HEK293T (cell line): ENCODE results near the gene RAC2.

Experiments used
- ARNT ChIP-seq: fragments of 450-650 bp; IDR thresholded peaks from 2 replicates; pipeline ENCODE4 v1.6.1; 2017; ENCODE audit warnings: mild to moderate bottlenecking
- ELF4 ChIP-seq: fragments of 450-650 bp; IDR thresholded peaks from 2 replicates; pipeline ENCODE4 v1.6.1; 2017; ENCODE audit warnings: antibody characterized with exemption
- FOXK2 ChIP-seq: fragments of 450-650 bp; IDR thresholded peaks from 2 replicates; pipeline ENCODE4 v1.6.1; 2016; ENCODE audit warnings: mild to moderate bottlenecking
- HDGF ChIP-seq: fragments of 450-650 bp; IDR thresholded peaks from 2 replicates; pipeline ENCODE4 v1.6.1; 2017; ENCODE audit warnings: antibody characterized with exemption, borderline replicate concordance
- LEF1 ChIP-seq: fragments of 450-650 bp; IDR thresholded peaks from 2 replicates; pipeline ENCODE4 v1.6.1; 2017; ENCODE audit warnings: mild to moderate bottlenecking, borderline replicate concordance
- SUZ12 ChIP-seq: fragments of 450-650 bp; IDR thresholded peaks from 2 replicates; pipeline ENCODE4 v1.6.1; 2016; ENCODE audit warnings: mild to moderate bottlenecking
- TF ChIP-seq, protein P1 (sequence below): fragments of 450-650 bp; IDR thresholded peaks from 2 replicates; pipeline ENCODE4 v1.6.1; 2016

DNA sequence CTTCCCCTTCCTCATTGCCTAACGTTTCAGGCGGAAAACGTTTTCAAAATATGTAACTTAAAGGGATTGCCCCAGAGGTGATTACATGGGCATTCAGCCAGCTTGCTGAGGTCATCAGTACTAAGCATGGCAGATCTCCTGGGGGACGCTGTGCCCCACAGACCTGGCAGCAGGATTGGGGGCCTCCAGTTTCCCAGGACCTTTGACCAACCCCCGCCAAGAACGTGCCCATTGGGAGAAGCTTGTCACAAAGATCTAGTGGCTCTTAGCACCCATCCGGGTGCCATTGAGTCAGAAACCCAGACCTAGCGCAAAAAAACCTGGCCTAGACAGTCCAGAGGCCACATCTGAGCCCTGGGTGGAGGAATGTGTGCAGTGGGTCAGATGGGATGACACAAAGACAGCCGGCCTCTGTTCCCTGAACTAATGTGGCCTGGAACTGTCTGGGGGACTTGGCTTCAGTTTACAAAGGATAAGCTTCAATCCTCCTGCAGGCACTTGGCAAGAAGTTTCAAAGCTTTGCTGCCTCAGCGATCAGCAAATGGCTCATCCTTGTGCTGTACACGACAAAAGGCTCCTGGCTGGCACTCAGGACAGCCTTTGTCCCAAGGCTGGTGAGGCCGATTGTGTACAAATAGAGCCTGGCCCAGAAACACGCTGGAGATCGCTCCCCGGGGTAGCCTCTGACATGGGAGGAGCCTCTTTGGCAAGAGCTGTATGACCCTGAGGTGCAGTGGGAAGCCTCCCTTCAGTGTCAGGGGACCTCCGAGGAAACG, 65.5 kb downstream of the RAC2 start:
- no peak for TF ChIP-seq ARNT
- TF ChIP-seq LEF1, result no peak
- TF ChIP-seq HDGF, result no peak
- TF ChIP-seq, protein P1, sequence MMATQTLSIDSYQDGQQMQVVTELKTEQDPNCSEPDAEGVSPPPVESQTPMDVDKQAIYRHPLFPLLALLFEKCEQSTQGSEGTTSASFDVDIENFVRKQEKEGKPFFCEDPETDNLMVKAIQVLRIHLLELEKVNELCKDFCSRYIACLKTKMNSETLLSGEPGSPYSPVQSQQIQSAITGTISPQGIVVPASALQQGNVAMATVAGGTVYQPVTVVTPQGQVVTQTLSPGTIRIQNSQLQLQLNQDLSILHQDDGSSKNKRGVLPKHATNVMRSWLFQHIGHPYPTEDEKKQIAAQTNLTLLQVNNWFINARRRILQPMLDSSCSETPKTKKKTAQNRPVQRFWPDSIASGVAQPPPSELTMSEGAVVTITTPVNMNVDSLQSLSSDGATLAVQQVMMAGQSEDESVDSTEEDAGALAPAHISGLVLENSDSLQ, result no peak
- TF ChIP-seq ELF4, result no peak
- TF ChIP-seq SUZ12, result no peak
- no peak for TF ChIP-seq FOXK2
